ENCODE results near the gene ZNF804B.

Gene ZNF804B

DNA sequence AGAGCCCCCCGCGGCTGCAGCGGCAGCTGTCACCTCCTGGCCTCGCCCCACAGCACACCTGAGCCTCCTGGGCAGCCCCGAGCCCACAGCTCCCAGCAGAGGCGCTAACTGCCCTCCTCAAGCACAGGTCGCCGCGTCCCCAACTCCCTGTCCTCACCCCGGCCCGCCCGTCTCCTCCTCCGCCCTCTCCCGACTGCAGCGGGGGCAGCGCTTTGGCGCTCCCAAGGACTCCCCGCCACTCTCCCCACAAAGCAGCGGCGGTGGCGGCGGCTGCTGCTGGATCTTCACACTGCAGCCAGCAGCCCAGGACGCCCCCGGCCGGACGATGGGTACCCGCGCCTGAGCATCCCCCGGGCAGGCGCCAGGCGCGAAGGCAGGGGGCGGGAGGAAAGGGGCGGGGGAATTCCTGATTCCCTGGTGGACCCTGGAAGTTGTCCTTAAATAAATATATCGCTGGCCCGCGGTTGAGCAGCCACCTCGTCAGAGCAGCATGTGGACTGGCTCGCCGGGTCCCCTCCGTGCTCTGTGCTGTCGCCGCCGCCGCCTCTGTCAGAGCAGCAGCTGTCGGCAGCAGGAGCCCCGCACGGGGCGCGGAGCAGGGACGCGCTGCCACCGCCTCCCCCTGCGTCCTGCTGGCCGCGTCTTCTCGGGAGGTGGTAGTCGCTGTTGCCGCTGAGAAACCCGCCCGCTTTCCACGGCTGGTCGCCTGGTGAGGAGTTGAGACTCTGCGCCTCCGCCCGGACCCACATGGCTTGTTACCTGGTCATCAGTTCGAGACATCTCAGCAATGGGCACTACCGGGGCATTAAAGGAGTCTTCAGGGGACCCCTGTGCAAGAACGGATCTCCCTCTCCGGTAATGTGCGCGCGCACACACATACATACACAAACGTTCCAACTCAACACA, at the start of gene ZNF804B:
Gene ZNF804B, plus strand, starts transcription at position 471 of the 906 bp plus-strand sequence. Its CDS starts 277 bp downstream, at position 748.
- H3K36me3 ChIP-seq (ENCODE audit: control insufficient read depth, insufficient read depth, low read length) = no peaks in the 10 kb centered on the region
- no peaks in the 10 kb centered on the region; the same call in 1 of the 2 replicates for H3K27me3 ChIP-seq (replicated peaks; ENCODE audit: control insufficient read depth, insufficient read depth, low read length)
- TF ChIP-seq, protein P1, sequence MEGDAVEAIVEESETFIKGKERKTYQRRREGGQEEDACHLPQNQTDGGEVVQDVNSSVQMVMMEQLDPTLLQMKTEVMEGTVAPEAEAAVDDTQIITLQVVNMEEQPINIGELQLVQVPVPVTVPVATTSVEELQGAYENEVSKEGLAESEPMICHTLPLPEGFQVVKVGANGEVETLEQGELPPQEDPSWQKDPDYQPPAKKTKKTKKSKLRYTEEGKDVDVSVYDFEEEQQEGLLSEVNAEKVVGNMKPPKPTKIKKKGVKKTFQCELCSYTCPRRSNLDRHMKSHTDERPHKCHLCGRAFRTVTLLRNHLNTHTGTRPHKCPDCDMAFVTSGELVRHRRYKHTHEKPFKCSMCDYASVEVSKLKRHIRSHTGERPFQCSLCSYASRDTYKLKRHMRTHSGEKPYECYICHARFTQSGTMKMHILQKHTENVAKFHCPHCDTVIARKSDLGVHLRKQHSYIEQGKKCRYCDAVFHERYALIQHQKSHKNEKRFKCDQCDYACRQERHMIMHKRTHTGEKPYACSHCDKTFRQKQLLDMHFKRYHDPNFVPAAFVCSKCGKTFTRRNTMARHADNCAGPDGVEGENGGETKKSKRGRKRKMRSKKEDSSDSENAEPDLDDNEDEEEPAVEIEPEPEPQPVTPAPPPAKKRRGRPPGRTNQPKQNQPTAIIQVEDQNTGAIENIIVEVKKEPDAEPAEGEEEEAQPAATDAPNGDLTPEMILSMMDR (IDR thresholded peaks at IDR 0.05; ENCODE audit: insufficient read depth, low read length, poor library complexity, severe bottlenecking) = no peak
- DNase-seq (ENCODE audit: extremely low read depth, insufficient read length) = peak; percentile 7
- H3K4me3 ChIP-seq (replicated peaks; ENCODE audit: low read depth, low read length) = no peak within 1 kb of the TSS

DNA sequence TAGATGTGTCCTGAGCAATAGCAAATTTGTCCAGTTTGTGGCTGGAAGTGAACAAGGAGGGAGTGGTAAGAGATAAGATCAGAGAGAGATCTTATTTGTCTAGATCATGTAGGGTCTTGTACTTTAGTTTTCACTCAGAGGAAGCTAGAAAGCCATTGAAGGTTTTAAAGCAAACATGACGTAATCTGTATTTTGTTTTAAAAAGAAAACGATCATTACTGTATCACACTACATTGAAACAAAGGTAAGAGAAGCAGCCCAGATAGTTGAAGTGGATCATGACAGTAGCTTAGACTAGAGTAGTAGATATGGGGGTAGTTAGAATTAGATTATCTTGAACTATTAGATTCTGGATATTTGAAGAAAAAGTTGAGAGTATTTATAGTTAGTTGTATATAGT, 23.6 kb upstream of the ZNF804B start:
- TF ChIP-seq, protein P1 (IDR thresholded peaks at IDR 0.05; ENCODE audit: insufficient read depth, low read length, poor library complexity, severe bottlenecking) = no peak
- H3K36me3 ChIP-seq (ENCODE audit: control insufficient read depth, insufficient read depth, low read length) = no peaks in the 10 kb centered on the region
- H3K4me3 ChIP-seq (replicated peaks; ENCODE audit: low read depth, low read length) = no peak overlapping the region
- no peak for DNase-seq (ENCODE audit: extremely low read depth, insufficient read length)
- H3K27me3 ChIP-seq (replicated peaks; ENCODE audit: control insufficient read depth, insufficient read depth, low read length) = no peaks in the 10 kb centered on the region

DNA sequence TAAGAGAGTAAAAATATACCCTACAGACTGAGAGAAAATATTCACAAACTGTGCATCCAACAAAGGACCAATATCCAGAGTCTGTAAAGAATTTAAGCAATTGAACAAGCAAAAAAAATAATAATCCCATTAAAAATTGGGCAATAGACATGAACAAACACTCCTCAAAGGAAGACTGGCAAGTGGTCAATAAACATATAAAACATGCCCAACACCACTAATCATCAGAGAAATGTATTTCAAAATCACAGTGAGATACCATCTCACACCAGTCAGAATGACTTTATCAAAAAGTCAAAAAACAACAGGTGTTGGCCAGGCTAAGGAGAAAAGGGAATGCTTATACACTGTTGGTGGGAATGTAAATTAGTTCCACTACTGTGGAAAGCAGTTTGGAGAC, 21.9 kb upstream of the ZNF804B start:
- no peaks in the 10 kb centered on the region for H3K36me3 ChIP-seq (ENCODE audit: control insufficient read depth, insufficient read depth, low read length)
- H3K27me3 ChIP-seq (replicated peaks; ENCODE audit: control insufficient read depth, insufficient read depth, low read length) = no peaks in the 10 kb centered on the region
- TF ChIP-seq, protein P1 (IDR thresholded peaks at IDR 0.05; ENCODE audit: insufficient read depth, low read length, poor library complexity, severe bottlenecking) = no peak
- no peak for DNase-seq (ENCODE audit: extremely low read depth, insufficient read length)
- H3K4me3 ChIP-seq (replicated peaks; ENCODE audit: low read depth, low read length) = no peak overlapping the region

DNA sequence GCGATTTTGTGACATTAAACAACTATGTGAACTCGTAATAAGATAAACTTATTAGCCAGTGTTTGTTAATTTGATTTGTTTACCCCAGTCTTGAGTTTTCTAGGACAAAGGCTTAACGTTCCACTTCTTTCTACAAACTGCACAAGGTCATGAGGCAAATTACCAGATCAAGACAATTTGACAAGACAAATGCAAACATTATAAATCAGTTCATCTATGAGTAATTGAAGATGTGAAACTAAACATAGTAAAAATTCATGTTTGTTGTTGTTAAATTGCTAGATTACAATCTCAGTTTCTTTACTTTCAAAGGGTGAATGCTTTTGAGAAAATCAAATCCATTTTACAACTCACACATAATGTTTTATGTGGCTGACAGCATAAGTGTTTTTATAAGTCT, 13.4 kb upstream of the ZNF804B start:
- Histone ChIP-seq H3K27me3 (replicated peaks; ENCODE audit: control insufficient read depth, insufficient read depth, low read length) (no peaks in the 10 kb centered on the region), H3K36me3 (ENCODE audit: control insufficient read depth, insufficient read depth, low read length) (no peaks in the 10 kb centered on the region), H3K4me3 (replicated peaks; ENCODE audit: low read depth, low read length) (no peak overlapping the region)
- TF ChIP-seq, protein P1 (IDR thresholded peaks at IDR 0.05; ENCODE audit: insufficient read depth, low read length, poor library complexity, severe bottlenecking) = no peak
- DNase-seq (ENCODE audit: extremely low read depth, insufficient read length) = no peak

DNA sequence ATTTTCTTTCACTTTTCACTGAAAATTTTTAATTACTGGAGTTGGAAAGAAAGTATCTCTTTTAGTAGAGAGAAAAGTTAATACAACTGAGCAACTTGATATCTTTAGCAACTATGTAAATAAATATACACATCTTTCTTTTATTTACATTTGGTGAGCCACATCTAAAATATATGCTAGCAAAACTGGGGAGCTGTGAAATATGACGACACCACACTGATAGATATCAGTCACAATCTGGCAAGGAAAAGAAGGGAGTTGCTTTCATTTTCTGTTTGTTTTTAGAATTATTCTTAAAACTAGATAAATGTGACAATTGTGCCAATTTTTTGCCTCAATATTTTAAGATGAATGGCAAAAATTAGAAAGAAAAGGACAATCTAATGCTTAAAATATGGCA, 2.7 kb upstream of the ZNF804B start:
- no peak for DNase-seq (ENCODE audit: extremely low read depth, insufficient read length)
- no peaks in the 10 kb centered on the region for H3K36me3 ChIP-seq (ENCODE audit: control insufficient read depth, insufficient read depth, low read length)
- TF ChIP-seq, protein P1 (IDR thresholded peaks at IDR 0.05; ENCODE audit: insufficient read depth, low read length, poor library complexity, severe bottlenecking) = no peak
- no peaks in the 10 kb centered on the region; the same call in 1 of the 2 replicates for H3K27me3 ChIP-seq (replicated peaks; ENCODE audit: control insufficient read depth, insufficient read depth, low read length)
- H3K4me3 ChIP-seq (replicated peaks; ENCODE audit: low read depth, low read length) = no peak overlapping the region

Measured in GM06990 (cell line).